GM18526 (cell line): Measurements from ENCODE around the gene RPS15.

Source experiments
- POLR2A ChIP-seq: IDR thresholded peaks from 3 replicates; pipeline ENCODE4 v1.6.1; 2011; ENCODE audit not compliant: insufficient read length; ENCODE audit errors: extremely low read depth

RPS15 gene

GRCh38 chr19:1461862-1462261 lies 23.7 kb downstream of the RPS15 start:
- no peak for TF ChIP-seq POLR2A

- no peak for TF ChIP-seq POLR2A
Measured at GRCh38 chr19:1465191-1466016, 27.2 kb downstream of the RPS15 start.

GRCh38 chr19:1466018-1466460 lies 27.8 kb downstream of the RPS15 start:
- TF ChIP-seq POLR2A, result no peak

DNA sequence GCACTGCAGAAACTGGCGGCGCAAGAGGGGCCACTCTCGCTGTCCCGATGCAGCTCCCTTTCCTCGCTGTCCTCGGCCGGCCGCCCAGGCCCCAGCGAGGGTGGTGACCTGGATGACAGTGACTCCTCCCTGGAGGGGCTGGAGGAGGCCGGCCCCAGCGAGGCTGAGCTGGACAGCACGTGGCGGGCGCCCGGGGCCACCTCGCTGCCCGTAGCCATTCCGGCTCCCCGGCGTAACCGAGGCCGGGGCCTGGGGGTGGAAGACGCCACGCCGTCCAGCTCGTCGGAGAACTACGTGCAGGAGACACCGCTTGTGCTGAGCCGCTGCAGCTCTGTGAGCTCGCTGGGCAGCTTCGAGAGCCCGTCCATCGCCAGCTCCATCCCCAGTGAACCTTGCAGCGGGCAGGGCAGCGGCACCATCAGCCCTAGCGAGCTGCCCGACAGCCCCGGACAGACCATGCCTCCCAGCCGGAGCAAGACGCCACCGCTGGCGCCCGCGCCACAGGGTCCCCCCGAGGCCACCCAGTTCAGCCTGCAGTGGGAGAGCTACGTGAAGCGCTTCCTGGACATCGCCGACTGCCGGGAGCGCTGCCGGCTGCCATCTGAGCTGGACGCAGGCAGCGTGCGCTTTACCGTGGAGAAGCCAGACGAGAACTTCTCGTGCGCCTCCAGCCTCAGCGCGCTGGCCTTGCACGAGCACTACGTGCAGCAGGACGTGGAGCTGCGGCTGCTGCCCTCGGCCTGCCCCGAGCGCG lies 28.4 kb downstream of the RPS15 start:
- TF ChIP-seq POLR2A, result no peak

GRCh38 chr19:1467215-1467489 lies 29.0 kb downstream of the RPS15 start:
- no peak for TF ChIP-seq POLR2A

- no peak for TF ChIP-seq POLR2A
Measured at GRCh38 chr19:1467490-1468273, 29.5 kb downstream of the RPS15 start.

DNA sequence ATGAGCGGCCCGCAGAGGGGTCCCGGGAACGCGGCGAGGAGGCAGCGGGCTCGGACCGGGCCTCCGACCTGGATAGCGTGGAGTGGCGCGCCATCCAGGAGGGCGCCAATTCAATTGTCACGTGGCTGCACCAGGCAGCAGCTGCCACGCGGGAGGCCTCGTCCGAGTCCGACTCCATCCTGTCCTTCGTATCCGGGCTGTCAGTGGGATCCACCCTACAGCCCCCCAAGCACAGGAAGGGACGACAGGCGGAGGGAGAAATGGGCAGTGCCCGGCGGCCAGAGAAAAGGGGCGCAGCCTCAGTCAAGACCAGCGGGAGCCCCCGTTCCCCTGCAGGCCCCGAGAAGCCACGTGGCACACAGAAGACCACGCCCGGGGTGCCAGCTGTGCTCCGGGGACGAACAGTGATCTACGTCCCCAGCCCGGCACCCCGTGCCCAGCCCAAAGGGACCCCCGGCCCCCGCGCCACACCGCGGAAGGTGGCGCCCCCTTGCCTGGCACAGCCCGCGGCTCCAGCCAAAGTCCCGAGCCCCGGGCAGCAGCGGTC lies 30.2 kb downstream of the RPS15 start:
- TF ChIP-seq POLR2A, result no peak

DNA sequence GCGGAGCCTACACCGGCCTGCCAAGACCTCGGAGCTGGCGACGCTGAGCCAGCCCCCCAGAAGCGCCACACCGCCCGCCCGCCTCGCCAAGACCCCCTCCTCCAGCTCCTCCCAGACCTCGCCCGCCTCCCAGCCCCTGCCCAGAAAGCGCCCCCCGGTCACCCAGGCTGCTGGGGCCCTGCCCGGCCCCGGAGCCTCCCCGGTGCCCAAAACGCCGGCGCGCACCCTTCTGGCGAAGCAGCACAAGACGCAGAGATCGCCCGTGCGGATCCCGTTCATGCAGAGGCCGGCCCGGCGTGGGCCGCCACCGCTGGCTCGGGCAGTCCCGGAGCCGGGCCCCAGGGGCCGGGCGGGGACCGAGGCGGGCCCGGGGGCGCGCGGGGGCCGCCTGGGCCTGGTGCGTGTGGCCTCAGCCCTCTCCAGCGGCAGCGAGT lies 30.6 kb downstream of the RPS15 start:
- no peak for TF ChIP-seq POLR2A

DNA sequence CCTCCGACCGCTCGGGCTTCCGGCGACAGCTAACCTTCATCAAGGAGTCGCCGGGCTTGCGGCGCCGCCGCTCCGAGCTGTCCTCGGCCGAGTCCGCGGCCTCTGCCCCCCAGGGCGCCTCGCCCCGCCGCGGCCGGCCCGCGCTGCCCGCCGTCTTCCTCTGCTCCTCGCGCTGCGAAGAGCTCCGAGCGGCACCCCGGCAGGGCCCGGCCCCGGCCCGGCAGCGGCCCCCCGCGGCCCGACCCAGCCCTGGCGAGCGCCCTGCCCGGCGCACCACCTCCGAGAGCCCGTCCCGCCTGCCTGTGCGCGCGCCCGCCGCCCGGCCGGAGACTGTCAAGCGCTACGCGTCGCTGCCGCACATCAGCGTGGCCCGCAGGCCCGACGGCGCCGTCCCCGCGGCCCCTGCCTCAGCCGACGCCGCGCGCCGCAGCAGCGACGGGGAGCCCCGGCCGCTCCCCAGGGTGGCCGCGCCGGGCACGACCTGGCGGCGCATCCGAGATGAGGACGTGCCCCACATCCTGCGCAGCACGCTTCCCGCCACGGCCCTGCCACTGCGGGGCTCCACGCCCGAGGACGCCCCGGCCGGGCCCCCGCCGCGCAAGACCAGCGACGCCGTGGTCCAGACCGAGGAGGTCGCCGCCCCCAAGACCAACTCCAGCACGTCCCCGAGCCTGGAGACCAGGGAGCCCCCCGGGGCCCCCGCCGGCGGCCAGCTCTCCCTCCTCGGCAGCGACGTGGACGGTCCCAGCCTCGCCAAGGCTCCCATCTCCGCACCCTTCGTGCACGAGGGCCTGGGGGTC lies 31.3 kb downstream of the RPS15 start:
- no peak for TF ChIP-seq POLR2A

GRCh38 chr19:1470055-1470304 lies 31.8 kb downstream of the RPS15 start:
- no peak for TF ChIP-seq POLR2A

- TF ChIP-seq POLR2A, result no peak
Measured at GRCh38 chr19:1470305-1471009, 32.3 kb downstream of the RPS15 start.

- no peak for TF ChIP-seq POLR2A
Measured at GRCh38 chr19:1471010-1471514, 32.9 kb downstream of the RPS15 start.

DNA sequence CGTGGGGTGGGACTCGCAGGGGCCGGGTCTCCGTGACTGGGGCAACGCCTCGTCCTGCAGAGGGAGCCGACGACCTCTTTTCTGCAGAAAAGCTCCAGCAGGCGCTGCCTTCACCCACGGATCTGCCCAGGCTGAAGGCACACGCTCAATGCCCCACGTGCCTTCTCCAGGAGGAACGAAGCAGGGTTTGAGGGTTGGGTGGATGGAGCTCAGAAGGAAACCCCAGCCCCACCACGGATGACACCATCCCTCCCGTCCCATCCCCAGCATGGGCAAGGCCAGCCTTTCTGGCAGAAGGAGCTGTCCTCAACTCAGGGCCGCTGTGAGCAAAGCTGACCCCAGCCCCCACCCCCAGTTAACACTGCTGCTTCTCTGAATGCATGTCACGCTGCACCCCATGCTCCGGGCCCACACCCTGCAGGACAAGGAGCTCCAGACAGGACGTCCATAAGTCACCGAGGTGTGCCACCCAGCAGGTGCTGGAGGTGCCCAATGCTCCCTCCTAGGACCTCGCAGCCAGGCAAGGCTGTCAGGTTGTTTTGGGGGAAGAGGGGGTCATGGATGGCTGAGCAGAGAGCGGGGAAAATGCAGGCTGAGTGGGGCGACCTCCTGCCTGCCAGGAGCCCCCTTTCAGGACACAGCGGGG lies 33.4 kb downstream of the RPS15 start:
- no peak for TF ChIP-seq POLR2A
